Adrenal gland (tissue), 12 donors: ENCODE results near the gene ZSWIM1. TPM values are rescaled to one million over a fixed set of nuclear protein-coding genes. Genes with fewer than 3 reads are reported as not detected.

Experiments used
- DNase-seq, 7 donors: peaks; one replicate each; pipeline ENCODE4 v3.0.0-alpha.2; 2019 to 2020
- H3K27ac ChIP-seq, 5 donors: fragments of 200-600 bp; sonication (generic) in 4 of 5; 1 replicate in 3 of 5; 2 replicates in 2 of 5; pipeline versions ENCODE4 v1.5.1 to v1.8.0; 2016 to 2020; ENCODE audit warnings: mild to moderate bottlenecking in 1 of 5
- H3K27me3 ChIP-seq: fragments of 200-600 bp; 2 replicates; pipeline ENCODE4 v1.8.0; 2021
- H3K36me3 ChIP-seq, 2 donors: fragments of 200-600 bp; replicated peaks in 1 of 2; 1 replicate in 1 of 2; 2 replicates in 1 of 2; pipeline versions ENCODE4 v1.5.1 to v1.8.0; 2018 to 2022
- H3K4me1 ChIP-seq, 2 donors: fragments of 200-600 bp; replicated peaks in 1 of 2; 1 replicate in 1 of 2; 2 replicates in 1 of 2; pipeline versions ENCODE4 v1.5.1 to v1.8.0; 2018 to 2021
- H3K4me3 ChIP-seq, 4 donors: fragments of 200-600 bp; sonication (generic) in 3 of 4; one replicate each; pipeline ENCODE4 v1.5.1; 2016 to 2018
- H3K9me3 ChIP-seq, 3 donors: fragments of 200-600 bp; sonication (generic) in 1 of 3; replicated peaks in 1 of 3; 1 replicate in 2 of 3; 2 replicates in 1 of 3; pipeline versions ENCODE4 v1.5.1 to v1.8.0; 2016 to 2021
- CTCF ChIP-seq, 6 experiments: fragments of 450-650 bp in 4 of 6; fragments of 200-600 bp in 2 of 6; sonication (generic) in 1 of 6; IDR thresholded peaks; 1 replicate in 5 of 6; 2 replicates in 1 of 6; pipeline versions ENCODE4 v1.5.1 to v1.8.0; 2016 to 2021; ENCODE audit warnings: antibody characterized with exemption in 6 of 6, mild to moderate bottlenecking in 2 of 6, moderate library complexity in 1 of 6
- POLR2A ChIP-seq, 2 donors: fragments of 450-650 bp; IDR thresholded peaks; one replicate each; pipeline ENCODE4 v1.6.1; 2017; ENCODE audit warnings: antibody characterized with exemption in 2 of 2, mild to moderate bottlenecking in 2 of 2, moderate library complexity in 1 of 2
- WGBS, 4 donors: extraction: QIAGEN DNeasy Blood & Tissue Kit in 2 of 4; methylation state at CpG; one replicate each; pipeline versions ENCODE4 v1.1.5 to v1.1.7; 2013 to 2017; 5-methylcytosine and 5-hydroxymethylcytosine counted together
- intact Hi-C, 2 donors: fragments of 100-400 bp; cut with DNase I; formaldehyde crosslinking; loops; one replicate each; pipeline versions ENCODE4 v1.14.1 to v1.15.0; 2022 to 2023
- polyA plus RNA-seq, 3 donors: library from polyadenylated mRNA; stranded (reverse); fragments of 200-250 nt in 2 of 3; fragments of 350-450 nt in 1 of 3; fragmentation: Illumina TruSeq in 1 of 3; extraction: RNeasy Lipid Tissue Mini Kit (QIAGEN cat#74804) in 1 of 3; gene quantifications; one replicate each; pipeline ENCODE4 v1.2.3, GENCODE V29; 2013 to 2014
- total RNA-seq, 9 donors: library from RNA; depleted of rRNA in 4 of 9; stranded (reverse); fragments of >200 nt in 4 of 9; fragments of 120-200 nt in 1 of 9; fragmentation: NEBNext Ultra II Directional in 1 of 9; extraction: Animal tissue kit (Norgen Biotek cat#: 25700) in 1 of 9; gene quantifications; one replicate each; pipeline versions ENCODE4 v1.1.0 to v1.2.4, GENCODE V29; 2013 to 2023
- donor health status: healthy with polysubstance abuse.
- donor health status: Bipolar disorder and iron deficiency.
- donor health status: DM: yes; HTN: yes; CAD: no.
- donor health status: DM: no; HTN: no; CAD: no.
- donor health status: DM: no; HTN: no; CAD: no.
- donor health status: DM: yes; HTN: yes; CAD: no.

Gene ZSWIM1
- total and polyA plus RNA-seq, 12 donors, result 4.2 to 22.1 (median 18.3) TPM

DNA sequence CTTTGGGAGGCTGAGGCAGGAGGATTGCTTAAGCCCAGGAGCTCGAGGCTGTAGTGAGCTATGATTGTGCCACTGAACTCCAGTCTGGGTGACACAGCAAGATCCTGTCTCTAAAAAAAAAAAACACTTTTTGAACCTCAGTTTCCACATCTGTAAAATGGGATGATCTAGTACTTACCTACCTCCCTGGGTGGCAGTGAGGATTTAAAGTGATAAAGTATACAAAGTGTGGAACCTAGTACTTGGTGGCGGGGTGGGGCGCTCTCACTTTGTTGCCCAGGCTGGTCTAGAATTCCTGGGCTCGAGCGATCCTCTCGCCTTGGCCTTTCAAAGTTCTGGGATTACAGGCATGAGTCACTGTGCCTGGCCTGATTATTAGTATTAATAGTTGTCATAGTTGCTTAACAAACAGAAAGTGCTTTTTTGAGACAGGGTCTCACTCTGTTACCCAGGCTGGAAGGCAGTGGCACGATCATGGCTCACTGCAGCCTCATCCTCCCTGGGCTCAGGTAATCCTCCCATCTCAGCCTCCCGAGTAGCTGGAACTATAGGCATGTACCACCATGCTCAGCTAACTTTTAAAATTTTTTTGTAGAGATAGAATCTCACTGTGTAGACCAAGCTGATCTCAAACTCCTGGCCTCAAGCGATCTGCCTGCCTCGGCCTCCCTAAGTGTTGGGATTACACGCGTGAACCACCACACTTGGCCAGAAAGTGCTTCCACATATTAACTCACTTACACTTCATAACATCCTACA, 37.9 kb downstream of the ZSWIM1 start:
- Histone ChIP-seq H3K27me3 (no peaks in the 10 kb centered on the region), H3K27ac (peak overlapping the region; percentile 20 to 85 (median 70)), H3K4me1 (peaks cover 23 to 72% of the 10 kb centered on the region in 2 donors), H3K9me3 (no peaks in the 10 kb centered on the region), H3K36me3 (no peaks in the 10 kb centered on the region), H3K4me3 (no peak overlapping the region)
- no peak for TF ChIP-seq CTCF (IDR thresholded peaks at IDR 0.05)
- no peak for TF ChIP-seq POLR2A (IDR thresholded peaks at IDR 0.05)
- 57 to 65% (median 60%) methylated on average over 11 to 12 of the region's 12 CpGs for WGBS, 4 donors
- intact Hi-C loops, result no loop called here
- peak in 3 of 7 donors; percentile 63 to 67 (median 66) for DNase-seq

GRCh38 chr20:45919542-45920399, 38.7 kb downstream of the ZSWIM1 start:
- DNase-seq, result peak in 4 of 7 donors; percentile 64 to 83 (median 68)
- intact Hi-C loops, result no loop called here
- Histone ChIP-seq H3K4me3 (no peak overlapping the region), H3K27me3 (no peaks in the 10 kb centered on the region), H3K4me1 (peaks cover 29 to 71% of the 10 kb centered on the region in 2 donors), H3K27ac (peak overlapping the region in 4 of 5 donors; percentile 41 to 85 (median 74)), H3K36me3 (no peaks in the 10 kb centered on the region), H3K9me3 (no peaks in the 10 kb centered on the region)
- TF ChIP-seq CTCF (IDR thresholded peaks at IDR 0.05), result no peak
- no peak for TF ChIP-seq POLR2A (IDR thresholded peaks at IDR 0.05)
- WGBS, 4 donors, result 38 to 51% (median 41%) methylated on average over 10 to 11 of the region's 11 CpGs

- no peak for TF ChIP-seq POLR2A (IDR thresholded peaks at IDR 0.05)
- no peak for TF ChIP-seq CTCF (IDR thresholded peaks at IDR 0.05)
- intact Hi-C loops, result no loop called here
- Histone ChIP-seq H3K4me3 (no peak overlapping the region), H3K36me3 (no peaks in the 10 kb centered on the region), H3K27me3 (no peaks in the 10 kb centered on the region), H3K9me3 (no peaks in the 10 kb centered on the region), H3K27ac (peak overlapping the region in 4 of 5 donors; percentile 41 to 85 (median 74)), H3K4me1 (peaks cover 30 to 76% of the 10 kb centered on the region in 2 donors)
- no peak for DNase-seq
- whole genome bisulfite sequencing, 4 donors, result 67 to 80% (median 74%) methylated on average over 9 of the region's 9 CpGs
These were observed 39.7 kb downstream of the ZSWIM1 start for GRCh38 chr20:45920462-45921336.
